Liver (tissue), 3 donors: Measurements from ENCODE around the gene CCDC141.

Experiments used
- ATF3 ChIP-seq: IDR thresholded peaks from 2 replicates; pipeline ENCODE4 v1.6.1; 2016; ENCODE audit warnings: antibody characterized with exemption
- CTCF ChIP-seq: fragments of 150-350 bp; IDR thresholded peaks from 2 replicates; pipeline ENCODE4 v1.5.1; 2017; ENCODE audit warnings: improper control_type of control experiment, low read depth, low read length; ENCODE audit not compliant: missing input control
- TAF1 ChIP-seq: conservative IDR thresholded peaks from 2 replicates; pipeline ENCODE4 v1.6.1; 2016; ENCODE audit warnings: antibody characterized with exemption, mild to moderate bottlenecking
- ZBTB33 ChIP-seq: IDR thresholded peaks from 2 replicates; pipeline ENCODE4 v1.6.1; 2016; ENCODE audit warnings: antibody characterized with exemption
- donor health status: healthy.
- donor health status: healthy.

GRCh38 chr2:178913049-178913441 is 136.9 kb downstream of the CCDC141 start:
- TF ChIP-seq ATF3 (no peak), CTCF (no peak), ZBTB33 (no peak), TAF1 (no peak)
